Liver (tissue), 9 donors: ENCODE measurements around the gene SARDH. TPM values are rescaled to one million over a fixed set of nuclear protein-coding genes. Genes with fewer than 3 reads are reported as not detected.
A peak's percentile ranks its signal among the peaks of the same experiment; 100 is the strongest.

Experiments used
- DNase-seq: peaks from one replicate; pipeline ENCODE4 v3.0.0-alpha.2; 2017; ENCODE audit warnings: low spot score
- H3K27ac ChIP-seq, 2 donors: one replicate each; pipeline ENCODE4 v1.7.0; 2013; ENCODE audit warnings: inconsistent platforms in 2 of 2, low read length in 2 of 2, control low read depth in 1 of 2, low read depth in 1 of 2, mild to moderate bottlenecking in 1 of 2
- H3K27me3 ChIP-seq, 4 donors: one replicate each; pipeline versions ENCODE4 v1.6.1 to v1.7.0; 2013; ENCODE audit warnings: low read length in 3 of 4, inconsistent platforms in 1 of 4, mild to moderate bottlenecking in 1 of 4, moderate library complexity in 1 of 4; ENCODE audit not compliant: control insufficient read depth in 4 of 4, insufficient read depth in 4 of 4
- H3K36me3 ChIP-seq, 4 donors: one replicate each; pipeline versions ENCODE4 v1.6.1 to v1.7.0; 2013; ENCODE audit warnings: low read length in 3 of 4, mild to moderate bottlenecking in 3 of 4, low read depth in 1 of 4, moderate library complexity in 1 of 4; ENCODE audit not compliant: control insufficient read depth in 4 of 4, insufficient read depth in 3 of 4
- H3K4me1 ChIP-seq, 4 donors: one replicate each; pipeline versions ENCODE4 v1.6.1 to v1.7.0; 2013; ENCODE audit warnings: low read length in 3 of 4, mild to moderate bottlenecking in 3 of 4, moderate library complexity in 1 of 4; ENCODE audit not compliant: control insufficient read depth in 4 of 4, insufficient read depth in 4 of 4
- H3K4me3 ChIP-seq, 3 donors: one replicate each; pipeline versions ENCODE4 v1.6.1 to v1.7.0; 2013; ENCODE audit warnings: low read length in 3 of 3, control low read depth in 1 of 3, low read depth in 1 of 3, mild to moderate bottlenecking in 1 of 3
- H3K9ac ChIP-seq, 2 donors: one replicate each; pipeline ENCODE4 v1.7.0; 2013; ENCODE audit warnings: low read length in 2 of 2, mild to moderate bottlenecking in 2 of 2, moderate library complexity in 2 of 2, control low read depth in 1 of 2, low read depth in 1 of 2
- H3K9me3 ChIP-seq, 4 donors: one replicate each; pipeline versions ENCODE4 v1.6.1 to v1.7.0; 2013; ENCODE audit warnings: low read length in 3 of 4; ENCODE audit not compliant: control insufficient read depth in 4 of 4
- ATF3 ChIP-seq: IDR thresholded peaks from 2 replicates; pipeline ENCODE4 v1.6.1; 2016; ENCODE audit warnings: antibody characterized with exemption
- CTCF ChIP-seq: fragments of 150-350 bp; IDR thresholded peaks from 2 replicates; pipeline ENCODE4 v1.5.1; 2017; ENCODE audit warnings: improper control_type of control experiment, low read depth, low read length; ENCODE audit not compliant: missing input control
- EGR1 ChIP-seq, 2 donors: IDR thresholded peaks; 2 replicates each; pipeline ENCODE4 v1.6.1; 2016 to 2018; ENCODE audit warnings: antibody characterized with exemption in 2 of 2, low read depth in 2 of 2
- FOXA1 ChIP-seq: IDR thresholded peaks from 2 replicates; pipeline ENCODE4 v1.6.1; 2016; ENCODE audit warnings: antibody characterized with exemption
- FOXA2 ChIP-seq: IDR thresholded peaks from 2 replicates; pipeline ENCODE4 v1.6.1; 2016; ENCODE audit warnings: antibody characterized with exemption
- GABPA ChIP-seq, 2 donors: IDR thresholded peaks in 1 of 2; conservative IDR thresholded peaks in 1 of 2; 2 replicates each; pipeline ENCODE4 v1.6.1; 2016; ENCODE audit warnings: antibody characterized with exemption in 2 of 2, mild to moderate bottlenecking in 1 of 2, moderate library complexity in 1 of 2
- HNF4G ChIP-seq: IDR thresholded peaks from 2 replicates; pipeline ENCODE4 v1.6.1; 2016; ENCODE audit warnings: antibody characterized with exemption
- JUND ChIP-seq, 2 donors: IDR thresholded peaks; 2 replicates each; pipeline ENCODE4 v1.6.1; 2016; ENCODE audit warnings: antibody characterized with exemption in 2 of 2
- MAX ChIP-seq: IDR thresholded peaks from 2 replicates; pipeline ENCODE4 v1.6.1; 2016; ENCODE audit warnings: antibody characterized with exemption
- NR2F2 ChIP-seq: IDR thresholded peaks from 2 replicates; pipeline ENCODE4 v1.6.1; 2016; ENCODE audit warnings: antibody characterized with exemption
- REST ChIP-seq: IDR thresholded peaks from 2 replicates; pipeline ENCODE4 v1.6.1; 2016; ENCODE audit warnings: antibody characterized with exemption, mild to moderate bottlenecking
- RXRA ChIP-seq, 2 donors: IDR thresholded peaks; 2 replicates each; pipeline ENCODE4 v1.6.1; 2017 to 2018; ENCODE audit warnings: antibody characterized with exemption in 2 of 2, mild to moderate bottlenecking in 1 of 2
- SP1 ChIP-seq: IDR thresholded peaks from 2 replicates; pipeline ENCODE4 v1.6.1; 2018; ENCODE audit warnings: antibody characterized with exemption, mild to moderate bottlenecking
- YY1 ChIP-seq: IDR thresholded peaks from 2 replicates; pipeline ENCODE4 v1.6.1; 2016; ENCODE audit warnings: antibody characterized with exemption, mild to moderate bottlenecking
- ZBTB33 ChIP-seq: IDR thresholded peaks from 2 replicates; pipeline ENCODE4 v1.6.1; 2016; ENCODE audit warnings: antibody characterized with exemption
- WGBS: extraction: QIAGEN DNeasy Blood & Tissue Kit; methylation state at CpG from one replicate; pipeline ENCODE4 v1.1.7; 2013; 5-methylcytosine and 5-hydroxymethylcytosine counted together
- polyA plus RNA-seq, 2 donors: library from polyadenylated mRNA; stranded (reverse) in 1 of 2; unstranded in 1 of 2; fragments of 200-250 nt in 1 of 2; fragments of >200 nt in 1 of 2; fragmentation: Nextera tagmentation in 1 of 2; extraction: Ambion mirVana in 1 of 2; gene quantifications; one replicate each; pipeline versions ENCODE4 v1.2.1 to v1.2.3, GENCODE V29; 2013 to 2015
- total RNA-seq, 2 donors: library from RNA; depleted of rRNA; stranded (reverse); fragments of >200 nt; gene quantifications; one replicate each; pipeline ENCODE4 v1.2.3, GENCODE V29; 2014
- donor health status: healthy.
- donor health status: healthy.
- donor health status: healthy.
- donor health status: healthy.
- donor health status: healthy.

Gene SARDH
- total and polyA plus RNA-seq, 4 donors, result 53.7 to 291 (median 63.4) TPM

GRCh38 chr9:133732639-133733408 lies 5.3 kb downstream of the SARDH start:
- Histone ChIP-seq H3K9me3 (no peaks in the 10 kb centered on the region), H3K27ac (no peak overlapping the region), H3K9ac (no peak overlapping the region), H3K4me1 (peaks cover 0 to 49% (median 25%) of the 10 kb centered on the region in 4 donors), H3K4me3 (no peak overlapping the region), H3K36me3 (peaks cover 0 to 22% (median 11%) of the 10 kb centered on the region in 4 donors), H3K27me3 (no peaks in the 10 kb centered on the region)
- TF ChIP-seq NR2F2 (no peak), JUND (IDR thresholded peaks at IDR 0.05) (no peak), FOXA2 (no peak), CTCF (no peak), HNF4G (no peak), EGR1 (IDR thresholded peaks at IDR 0.05; ENCODE audit: low read depth in 2 of 2) (no peak), RXRA (IDR thresholded peaks at IDR 0.05) (no peak), SP1 (no peak), YY1 (no peak), ATF3 (no peak), FOXA1 (no peak), GABPA (IDR thresholded peaks at IDR 0.05 in 1 of 2, conservative IDR thresholded peaks at IDR 0.05 in 1 of 2) (no peak)
- peak; percentile 30 for DNase-seq
- 83% methylated on average over 10 of the region's 10 CpGs for WGBS

- Histone ChIP-seq H3K9me3 (no peaks in the 10 kb centered on the region), H3K4me3 (no peak overlapping the region), H3K4me1 (peaks cover 0 to 41% (median 18%) of the 10 kb centered on the region in 4 donors), H3K27ac (no peak overlapping the region), H3K27me3 (no peaks in the 10 kb centered on the region), H3K36me3 (peaks cover 1 to 29% (median 13%) of the 10 kb centered on the region in 4 donors), H3K9ac (no peak overlapping the region)
- peak; percentile 32 for DNase-seq
- WGBS, result 83% methylated on average over 30 of the region's 30 CpGs
- TF ChIP-seq SP1 (peak; percentile 37), NR2F2 (no peak)
These were observed 6.1 kb downstream of the SARDH start for GRCh38 chr9:133731876-133732638.

- 88% methylated on average over 27 of the region's 27 CpGs for WGBS
- no peaks in the 10 kb centered on the region for H3K9me3 ChIP-seq
- H3K4me3 ChIP-seq, result no peak overlapping the region
- H3K36me3 ChIP-seq, result peaks cover 1 to 29% (median 14%) of the 10 kb centered on the region in 4 donors
- H3K27me3 ChIP-seq, result no peaks in the 10 kb centered on the region
- H3K4me1 ChIP-seq, result peaks cover 0 to 34% (median 11%) of the 10 kb centered on the region in 4 donors
- TF ChIP-seq ZBTB33 (no peak), FOXA1 (no peak), MAX (no peak), HNF4G (no peak), GABPA (IDR thresholded peaks at IDR 0.05 in 1 of 2, conservative IDR thresholded peaks at IDR 0.05 in 1 of 2) (no peak), REST (no peak)
- no peak overlapping the region for H3K9ac ChIP-seq
- DNase-seq, result no peak
- no peak overlapping the region for H3K27ac ChIP-seq
These were observed 7.0 kb downstream of the SARDH start for GRCh38 chr9:133730994-133731715.
